SJCRH30 (cell line): ENCODE results near the gene CD163L1. TPM values are rescaled to one million over a fixed set of nuclear protein-coding genes. Genes with fewer than 3 reads are reported as not detected.
A peak's percentile ranks its signal among the peaks of the same experiment; 100 is the strongest.

Experiments
- DNase-seq, 2 experiments: peaks; one replicate each; pipeline ENCODE4 v3.0.0-alpha.2; 2015 to 2020
- H3K27ac ChIP-seq: fragments of 250-450 bp; sonication (Bioruptor Pico); 2 replicates; pipeline ENCODE4 v1.5.1; 2020; ENCODE audit warnings: mild to moderate bottlenecking, moderate library complexity
- H3K27me3 ChIP-seq: fragments of 250-450 bp; sonication (Bioruptor Pico); 2 replicates; pipeline ENCODE4 v1.5.1; 2020; ENCODE audit warnings: mild to moderate bottlenecking, moderate library complexity
- H3K36me3 ChIP-seq: fragments of 250-450 bp; sonication (Bioruptor Pico); 2 replicates; pipeline ENCODE4 v1.5.1; 2020; ENCODE audit warnings: mild to moderate bottlenecking, moderate library complexity
- H3K4me1 ChIP-seq: fragments of 250-450 bp; sonication (Bioruptor Pico); 2 replicates; pipeline ENCODE4 v1.5.1; 2020; ENCODE audit warnings: mild to moderate bottlenecking, moderate library complexity
- H3K4me3 ChIP-seq: fragments of 250-450 bp; sonication (Bioruptor Pico); 2 replicates; pipeline ENCODE4 v1.5.1; 2020; ENCODE audit warnings: mild to moderate bottlenecking, moderate library complexity
- H3K9me3 ChIP-seq: fragments of 250-450 bp; sonication (Bioruptor Pico); replicated peaks from 2 replicates; pipeline ENCODE4 v1.5.1; 2020; ENCODE audit warnings: mild to moderate bottlenecking, moderate library complexity
- total RNA-seq: library from RNA; depleted of rRNA; stranded (reverse); fragments of >200 nt; shearing (Covaris generic); gene quantifications from 2 replicates; pipeline ENCODE4 v1.2.3, GENCODE V29; 2014; rRNA removed

The CD163L1 gene
- total RNA-seq, result 11.4 and 13.8 TPM in 2 replicates

GRCh38 chr12:7444076-7444475 is at the start of gene CD163L1:
CD163L1 (minus strand) TSS chr12:7444153; CDS start chr12:7444127, 26 bp downstream.
- no peaks in the 10 kb centered on the region for H3K4me1 ChIP-seq
- no peak within 1 kb of the TSS for H3K27ac ChIP-seq
- H3K27me3 ChIP-seq, result no peaks in the 10 kb centered on the region
- no peaks in the 10 kb centered on the region for H3K9me3 ChIP-seq
- no peak for DNase-seq
- no peaks in the 10 kb centered on the region for H3K36me3 ChIP-seq
- no peak within 1 kb of the TSS for H3K4me3 ChIP-seq

- no peak overlapping the region for H3K4me3 ChIP-seq
- no peak for DNase-seq
- no peaks in the 10 kb centered on the region for H3K36me3 ChIP-seq
Measured at GRCh38 chr12:7493006-7493405, 49.1 kb upstream of the CD163L1 start.

DNA sequence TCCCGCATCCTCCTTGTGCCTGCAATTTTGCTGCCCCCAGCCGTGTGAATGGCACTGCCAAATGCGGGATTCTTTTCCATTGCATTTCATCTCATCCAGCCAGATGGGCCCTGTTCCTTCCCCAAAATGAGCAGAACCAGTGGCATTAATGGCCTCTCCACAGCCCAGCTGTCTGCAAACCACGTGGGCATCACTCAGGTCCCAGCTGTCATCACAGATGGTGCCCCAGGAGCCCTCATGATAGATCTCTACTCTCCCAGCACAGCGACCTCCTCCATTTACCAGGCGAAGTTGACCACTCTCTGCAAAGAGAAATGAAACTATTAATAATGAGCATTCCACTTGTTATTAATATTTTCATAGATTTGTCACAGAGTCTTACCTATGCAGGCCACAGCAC is 42.6 kb upstream of the CD163L1 start:
- Histone ChIP-seq H3K27ac (no peak overlapping the region), H3K4me1 (no peaks in the 10 kb centered on the region), H3K36me3 (no peaks in the 10 kb centered on the region), H3K9me3 (no peaks in the 10 kb centered on the region), H3K27me3 (no peaks in the 10 kb centered on the region), H3K4me3 (no peak overlapping the region)
- DNase-seq, result peak in 1 of 2 experiments; percentile 16

More at GRCh38 chr12:7493006-7493405, 49.1 kb upstream of the CD163L1 start:
- no peaks in the 10 kb centered on the region for H3K27me3 ChIP-seq
- H3K27ac ChIP-seq, result no peak overlapping the region
- no peaks in the 10 kb centered on the region for H3K9me3 ChIP-seq
- no peaks in the 10 kb centered on the region for H3K4me1 ChIP-seq

DNA sequence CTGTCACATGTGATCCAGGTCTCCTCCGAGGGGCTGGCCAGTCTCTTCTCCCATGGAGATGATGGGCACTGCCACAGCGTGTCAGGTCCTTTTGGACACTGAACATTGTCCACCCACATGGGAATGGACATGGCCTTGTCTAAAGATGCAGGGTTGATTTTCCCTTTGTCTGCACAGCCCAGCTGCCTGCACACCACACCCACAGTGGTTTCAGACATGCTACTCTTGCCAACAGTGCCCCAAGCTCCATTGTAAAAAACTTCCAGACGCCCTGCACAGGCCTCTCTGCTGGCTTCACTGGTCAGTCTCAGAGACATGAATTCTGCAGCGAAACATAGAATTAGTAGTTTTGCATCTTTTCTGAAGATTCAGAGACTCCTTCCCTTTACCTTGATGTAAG is 41.1 kb upstream of the CD163L1 start:
- H3K4me1 ChIP-seq, result no peaks in the 10 kb centered on the region
- no peaks in the 10 kb centered on the region for H3K36me3 ChIP-seq
- no peak overlapping the region for H3K4me3 ChIP-seq
- H3K27ac ChIP-seq, result no peak overlapping the region
- no peaks in the 10 kb centered on the region for H3K27me3 ChIP-seq
- no peak for DNase-seq
- H3K9me3 ChIP-seq, result no peaks in the 10 kb centered on the region

DNA sequence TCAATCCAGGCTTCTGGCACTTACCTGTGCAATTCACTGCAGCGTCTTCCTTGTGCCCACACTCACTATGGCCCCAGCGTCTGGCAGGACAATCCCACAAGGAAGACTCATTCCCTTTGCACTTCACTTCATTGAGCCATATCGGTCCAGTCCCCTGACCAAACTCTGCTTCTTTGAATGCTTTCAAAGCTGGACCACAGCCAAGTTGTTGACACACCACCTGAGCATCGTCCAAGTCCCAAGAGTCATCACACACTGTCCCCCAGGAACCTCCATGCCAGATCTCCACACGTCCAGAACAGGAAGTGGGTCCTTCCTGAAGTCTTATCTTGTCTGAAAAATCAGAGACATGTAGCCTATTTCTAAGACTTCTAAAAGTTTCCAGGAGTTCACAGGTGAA is 39.4 kb upstream of the CD163L1 start:
- H3K27me3 ChIP-seq, result no peaks in the 10 kb centered on the region
- no peaks in the 10 kb centered on the region for H3K4me1 ChIP-seq

GRCh38 chr12:7479771-7480170 is 35.8 kb upstream of the CD163L1 start:
- no peaks in the 10 kb centered on the region for H3K9me3 ChIP-seq
- no peaks in the 10 kb centered on the region for H3K36me3 ChIP-seq
- no peak overlapping the region for H3K27ac ChIP-seq
- DNase-seq, result no peak
- no peaks in the 10 kb centered on the region for H3K4me1 ChIP-seq
- H3K27me3 ChIP-seq, result 0 out of 2 replicates have a peak, but pooled peaks cover 3% of the 10 kb centered on the region
- H3K4me3 ChIP-seq, result no peak overlapping the region

More for the DNA sequence above, 39.4 kb upstream of the CD163L1 start:
- no peak for DNase-seq
- H3K36me3 ChIP-seq, result no peaks in the 10 kb centered on the region
- H3K4me3 ChIP-seq, result no peak overlapping the region
- no peaks in the 10 kb centered on the region for H3K9me3 ChIP-seq
- no peak overlapping the region for H3K27ac ChIP-seq

DNA sequence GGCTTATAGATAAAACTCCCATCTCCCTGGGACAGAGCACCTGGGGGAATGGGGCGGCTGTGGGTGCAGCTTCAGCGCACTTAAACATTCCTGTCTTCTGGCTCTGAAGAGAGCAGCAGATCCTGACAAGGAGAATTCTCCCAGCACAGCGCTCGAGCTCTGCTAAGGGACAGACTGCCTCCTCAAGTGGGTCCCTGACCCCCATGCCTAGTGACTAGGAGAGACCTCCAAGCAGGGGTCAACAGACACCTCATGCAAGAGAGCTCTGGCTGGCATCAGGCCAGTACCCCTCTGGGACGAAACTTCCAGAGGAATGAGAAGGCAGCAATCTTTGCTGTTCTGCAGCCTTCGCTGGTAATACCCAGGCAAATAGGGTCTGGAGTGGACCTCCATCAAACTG is 28.1 kb upstream of the CD163L1 start:
- Histone ChIP-seq H3K4me1 (no peaks in the 10 kb centered on the region), H3K9me3 (no peaks in the 10 kb centered on the region), H3K36me3 (no peaks in the 10 kb centered on the region), H3K27me3 (no peaks in the 10 kb centered on the region), H3K27ac (no peak overlapping the region), H3K4me3 (no peak overlapping the region)
- DNase-seq, result no peak

GRCh38 chr12:7460375-7461259 is 16.7 kb upstream of the CD163L1 start:
- H3K9me3 ChIP-seq, result no peaks in the 10 kb centered on the region
- H3K27ac ChIP-seq, result no peak overlapping the region
- peak; percentile 13 to 69 for DNase-seq
- H3K4me1 ChIP-seq, result no peaks in the 10 kb centered on the region
- H3K27me3 ChIP-seq, result no peaks in the 10 kb centered on the region
- H3K4me3 ChIP-seq, result no peak overlapping the region
- no peaks in the 10 kb centered on the region for H3K36me3 ChIP-seq

- Histone ChIP-seq H3K9me3 (no peaks in the 10 kb centered on the region), H3K27me3 (no peaks in the 10 kb centered on the region), H3K4me3 (no peak overlapping the region), H3K4me1 (no peaks in the 10 kb centered on the region), H3K36me3 (no peaks in the 10 kb centered on the region), H3K27ac (no peak overlapping the region)
- no peak for DNase-seq
Measured at GRCh38 chr12:7459973-7460372, 16.0 kb upstream of the CD163L1 start.

- no peaks in the 10 kb centered on the region for H3K9me3 ChIP-seq
Measured at GRCh38 chr12:7451756-7452155, 7.8 kb upstream of the CD163L1 start.

DNA sequence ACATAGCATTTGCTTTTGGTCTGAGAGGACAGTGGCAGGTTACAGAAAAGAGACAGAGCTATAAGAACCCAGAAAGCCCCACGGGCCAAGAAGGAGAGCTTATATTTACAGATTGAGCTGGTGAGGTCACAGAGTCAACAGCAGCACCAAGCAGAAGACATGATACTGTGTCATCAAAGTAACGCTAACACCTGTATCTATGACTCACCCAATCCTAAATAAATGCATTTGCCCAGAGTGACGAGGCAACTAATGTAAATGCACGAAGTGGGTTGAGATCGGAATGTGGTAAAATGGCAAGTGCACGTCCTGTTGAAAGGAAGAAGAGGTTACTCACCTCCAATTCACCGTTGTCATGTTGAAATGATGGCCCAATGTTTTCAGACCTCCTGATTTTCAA is 6.7 kb upstream of the CD163L1 start:
- no peak for DNase-seq
- H3K36me3 ChIP-seq, result no peaks in the 10 kb centered on the region

More at GRCh38 chr12:7451756-7452155, 7.8 kb upstream of the CD163L1 start:
- Histone ChIP-seq H3K4me1 (no peaks in the 10 kb centered on the region), H3K27ac (no peak overlapping the region), H3K27me3 (no peaks in the 10 kb centered on the region), H3K36me3 (no peaks in the 10 kb centered on the region), H3K4me3 (no peak overlapping the region)
- DNase-seq, result no peak

GRCh38 chr12:7448099-7448498 is 4.1 kb upstream of the CD163L1 start:
- Histone ChIP-seq H3K36me3 (no peaks in the 10 kb centered on the region), H3K9me3 (no peaks in the 10 kb centered on the region), H3K27me3 (no peaks in the 10 kb centered on the region), H3K4me1 (no peaks in the 10 kb centered on the region), H3K4me3 (no peak overlapping the region), H3K27ac (no peak overlapping the region)
- DNase-seq, result no peak

More for the DNA sequence above, 6.7 kb upstream of the CD163L1 start:
- Histone ChIP-seq H3K9me3 (no peaks in the 10 kb centered on the region), H3K4me1 (no peaks in the 10 kb centered on the region), H3K27me3 (no peaks in the 10 kb centered on the region), H3K27ac (no peak overlapping the region), H3K4me3 (no peak overlapping the region)

GRCh38 chr12:7444537-7444936 is 584 bp upstream of the CD163L1 start:
- H3K36me3 ChIP-seq, result no peaks in the 10 kb centered on the region
- no peak overlapping the region for H3K4me3 ChIP-seq
- DNase-seq, result no peak
- no peaks in the 10 kb centered on the region for H3K9me3 ChIP-seq
- H3K27me3 ChIP-seq, result no peaks in the 10 kb centered on the region
- no peak overlapping the region for H3K27ac ChIP-seq
- H3K4me1 ChIP-seq, result no peaks in the 10 kb centered on the region

DNA sequence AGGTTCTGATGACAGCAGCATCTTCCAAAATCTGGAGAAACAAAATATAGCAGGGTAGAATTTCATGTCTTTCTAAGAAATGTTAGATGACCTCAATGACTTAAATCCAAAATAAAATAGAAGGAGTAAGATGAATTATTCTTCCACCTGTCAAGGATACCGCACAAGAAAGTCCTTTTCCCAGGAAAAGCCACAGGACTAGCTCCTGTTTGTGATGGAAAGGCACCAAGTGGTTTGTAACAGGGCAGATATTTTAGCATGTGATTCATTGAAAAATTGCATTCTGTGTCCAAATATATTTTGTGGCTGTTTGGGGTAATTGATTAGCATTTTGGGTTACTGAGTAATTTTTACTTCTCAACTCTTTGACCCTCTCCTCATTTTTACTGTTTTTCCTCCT is 2.7 kb downstream of the CD163L1 start:
- no peaks in the 10 kb centered on the region for H3K4me1 ChIP-seq
- H3K4me3 ChIP-seq, result no peak overlapping the region
- H3K36me3 ChIP-seq, result no peaks in the 10 kb centered on the region
- no peak overlapping the region for H3K27ac ChIP-seq
- H3K27me3 ChIP-seq, result no peaks in the 10 kb centered on the region
- no peak for DNase-seq
- no peaks in the 10 kb centered on the region for H3K9me3 ChIP-seq

DNA sequence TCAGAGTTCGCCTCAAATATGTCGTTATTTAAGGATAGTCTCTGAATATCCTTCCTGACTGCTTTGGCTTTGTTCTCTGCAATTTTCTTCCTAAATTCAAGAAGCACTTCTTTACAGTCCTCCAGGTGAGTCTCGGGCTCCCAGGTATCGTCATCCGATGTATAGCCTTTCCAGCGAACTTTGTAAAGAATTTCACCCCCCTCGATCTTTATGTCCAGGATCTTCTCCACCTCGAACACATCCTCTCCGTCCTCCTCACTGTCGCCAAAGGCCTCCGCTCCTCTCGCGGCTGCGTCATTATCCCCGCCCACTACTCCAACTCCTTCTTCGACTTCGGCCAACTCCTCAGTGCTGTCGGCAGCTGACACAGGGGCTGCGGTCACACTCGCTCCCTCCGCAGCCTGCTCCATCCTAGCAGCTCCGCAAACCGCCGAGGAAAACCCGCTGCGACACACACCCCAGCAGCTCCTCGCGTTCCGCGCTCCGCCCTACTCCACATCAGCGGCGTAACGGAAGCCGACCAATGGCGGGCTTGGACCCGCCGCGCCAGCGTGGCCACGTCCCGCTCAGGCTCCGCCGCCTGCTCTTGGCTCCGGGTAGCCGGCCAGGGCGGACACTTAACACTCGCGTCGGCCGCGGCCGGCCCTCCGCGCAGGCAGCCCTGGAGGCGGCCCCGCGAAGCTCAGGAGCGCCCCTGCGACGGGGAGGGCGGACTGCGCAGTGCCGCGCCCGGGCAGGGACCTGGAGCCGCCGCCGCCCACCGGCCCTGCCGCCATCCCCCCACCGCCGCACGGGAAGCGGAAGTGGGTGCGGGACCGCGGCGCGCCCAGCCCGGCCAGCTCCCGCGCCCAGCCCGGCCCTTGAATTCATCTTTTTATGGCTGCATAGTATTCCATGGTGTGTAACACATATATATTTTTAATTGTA is 4.1 kb downstream of the CD163L1 start:
- no peak for DNase-seq
- no peak overlapping the region for H3K27ac ChIP-seq
- H3K36me3 ChIP-seq, result no peaks in the 10 kb centered on the region
- no peak overlapping the region for H3K4me3 ChIP-seq
- H3K27me3 ChIP-seq, result no peaks in the 10 kb centered on the region
- no peaks in the 10 kb centered on the region for H3K9me3 ChIP-seq
- H3K4me1 ChIP-seq, result no peaks in the 10 kb centered on the region
